Fibroblast of peridontal ligament (primary cell): Measurements from ENCODE around the gene ATP7B.
A peak's percentile ranks its signal among the peaks of the same experiment; 100 is the strongest.

Experiments used
- DNase-seq: peaks from one replicate; pipeline ENCODE4 v3.0.0-alpha.2; 2010; ENCODE audit errors: extremely low read depth

Gene ATP7B

DNA sequence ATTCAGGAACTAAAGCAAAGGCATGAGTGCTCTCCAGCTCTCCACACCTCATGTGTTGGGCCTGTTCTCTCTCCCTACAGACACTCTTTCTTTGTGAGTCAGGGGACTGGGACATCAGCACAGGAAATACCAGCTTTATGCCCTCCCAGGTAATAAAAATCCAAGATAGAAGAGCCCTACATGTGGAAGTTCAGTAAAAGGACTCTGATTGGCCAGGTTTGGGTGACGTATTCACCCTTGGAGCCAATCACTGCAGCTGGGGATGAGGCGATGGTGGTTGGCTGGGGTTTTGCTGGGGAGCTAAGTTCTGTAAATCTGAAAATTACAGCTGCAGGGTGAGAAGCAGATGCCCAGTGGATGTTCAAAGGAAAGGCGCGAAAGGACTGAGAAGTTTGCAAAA, 117.0 kb downstream of the ATP7B start:
- DNase-seq = no peak

GRCh38 chr13:51892657-51893056, 118.6 kb downstream of the ATP7B start:
- no peak for DNase-seq

- peak; percentile 3 for DNase-seq
Observed at GRCh38 chr13:51887468-51887867, 123.8 kb downstream of the ATP7B start.

DNA sequence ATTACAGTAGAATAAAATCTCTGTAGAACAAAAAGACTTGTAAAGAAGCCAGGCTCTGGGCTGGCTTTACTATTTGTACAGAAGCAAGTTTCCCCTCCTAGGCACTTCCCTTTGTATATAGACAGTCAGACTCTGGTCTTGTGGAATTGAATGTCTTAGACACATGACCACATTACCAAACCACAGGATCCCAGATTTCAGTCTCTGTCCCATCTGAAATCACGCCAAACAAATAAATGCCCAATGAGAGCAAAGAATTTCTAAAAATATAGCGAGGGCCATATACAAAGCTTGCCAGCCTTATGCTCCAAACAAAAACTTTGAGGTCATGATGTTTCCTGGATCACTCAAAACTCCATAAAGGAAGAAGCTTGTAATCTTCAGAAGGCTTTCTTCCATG, 125.6 kb downstream of the ATP7B start:
- no peak for DNase-seq

DNA sequence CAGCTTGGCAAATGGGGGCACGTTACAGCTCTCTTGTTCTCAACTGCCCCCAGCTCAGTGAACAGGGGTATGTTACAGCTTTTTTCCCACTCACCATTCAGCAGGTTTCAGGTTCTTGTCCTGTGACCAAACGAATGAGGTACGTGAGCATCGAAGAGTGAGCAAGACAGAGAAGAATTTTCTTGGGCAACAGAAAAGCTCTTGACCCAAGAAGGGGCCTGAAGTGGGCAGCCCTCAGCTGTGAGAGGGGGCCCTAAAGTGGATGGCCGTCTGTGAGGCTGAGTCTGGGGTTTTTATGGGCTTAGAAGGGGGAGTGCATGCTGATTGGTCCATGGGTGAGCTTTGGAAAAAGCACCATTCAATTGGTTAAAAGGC, 128.0 kb downstream of the ATP7B start:
- DNase-seq = no peak
